ENCODE data around the gene MED27. TPM values are rescaled to one million over a fixed set of nuclear protein-coding genes. Genes with fewer than 3 reads are reported as not detected.

Gene MED27
- total and polyA plus RNA-seq, 9 of the 15 experiments (the other 6 are each of a cell fraction or from before 2014, with no cell fraction given) = 24.4 to 91.0 (median 36.1) TPM

DNA sequence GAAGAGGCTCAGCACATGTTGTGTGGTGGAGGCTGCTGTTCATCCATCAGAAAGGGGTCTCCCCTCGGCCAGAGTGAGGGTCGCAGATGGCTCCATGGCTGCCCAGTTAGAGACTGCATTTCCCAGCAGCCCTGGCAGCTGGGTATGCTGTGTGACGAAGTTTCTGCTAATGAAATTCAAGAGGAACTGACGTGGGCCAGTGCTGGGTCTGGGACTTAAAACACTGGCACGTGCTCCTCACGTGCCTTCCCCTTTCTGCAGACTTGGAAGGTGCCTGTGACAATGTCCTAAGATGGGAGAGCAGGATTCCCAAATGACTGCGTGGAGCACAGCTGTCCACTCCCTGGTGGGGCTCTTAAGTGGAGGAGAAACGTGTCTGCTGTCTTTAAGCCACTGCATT, 225.3 kb downstream of the MED27 start (continued):
- TF ChIP-seq JUN (IDR thresholded peaks at IDR 0.05; ENCODE audit: borderline replicate concordance, low read depth, low read length) (no peak), JUN (CRISPR knock-in tag; IDR thresholded peaks at IDR 0.05; ENCODE audit: borderline replicate concordance) (no peak), CTCF (IDR thresholded peaks at IDR 0.05 in 2 of 3, conservative IDR thresholded peaks at IDR 0.05 in 1 of 3; ENCODE audit: insufficient read depth in 2 of 3, low read depth in 1 of 3, low read length in 3 of 3) (no peak), HNRNPH1 (optimal IDR thresholded peaks at IDR 0.05; ENCODE audit: low read depth, low read length) (no peak), ZKSCAN3 (CRISPR knock-in tag; IDR thresholded peaks at IDR 0.05) (no peak), USF1 (CRISPR knock-in tag; IDR thresholded peaks at IDR 0.05) (0 out of 2 replicates have a peak, but pooled peaks have one; percentile 34)

- WGBS (ENCODE audit: insufficient coverage, low coverage, missing lambda C conversion rate) = 3% methylated on average over 7 of the region's 7 CpGs
- H3K4me2 ChIP-seq (ENCODE audit: insufficient read depth, low read length) = no peak overlapping the region
- H4K20me1 ChIP-seq (replicated peaks; ENCODE audit: control insufficient read depth, insufficient read depth, low read length) = 0 out of 2 replicates have a peak, but pooled peaks cover 2% of the 10 kb centered on the region
- no peak overlapping the region for H2AFZ ChIP-seq (ENCODE audit: low read depth, low read length)
- H3K4me3 ChIP-seq = no peak overlapping the region
- H3K27me3 ChIP-seq (ENCODE audit: control insufficient read depth in 2 of 2, insufficient read depth in 2 of 2, low read length in 2 of 2) = peaks cover 17 to 53% of the 10 kb centered on the region in 2 experiments
- CTCF ChIA-PET (ENCODE audit: low intra/inter-chr PET ratio) = no interaction called here
- ATAC-seq (no peak), FAIRE-seq (no peak), DNase-seq (ENCODE audit: extremely low read depth in 1 of 4, low spot score in 3 of 4) (no peak)
- H3K9me3 ChIP-seq (replicated peaks; ENCODE audit: control insufficient read depth, insufficient read depth, low read depth, low read length) = no peaks in the 10 kb centered on the region
- no peaks in the 10 kb centered on the region for H3K36me3 ChIP-seq (ENCODE audit: control insufficient read depth, insufficient read depth, low read length)
- no peak overlapping the region for H3K9ac ChIP-seq (ENCODE audit: insufficient read depth in 1 of 2, low read depth in 2 of 2, low read length in 2 of 2)
- no TSS peak for BruUV-seq (replicated peaks)
- no peaks in the 10 kb centered on the region for H3K9me1 ChIP-seq (ENCODE audit: control insufficient read depth, insufficient read depth, low read length)
- POLR2A ChIA-PET = interaction anchor here (1.0 kb wide), 1 partner anchor 9 kb away, joined by 3 read pairs; no protein-coding TSS in a partner anchor
- intact Hi-C loops (cut with micrococcal nuclease) = no loop called here
- H3K27ac ChIP-seq (ENCODE audit: extremely low read depth, low read depth, low read length) = no peak overlapping the region
- H3K4me1 ChIP-seq (replicated peaks in 1 of 2; ENCODE audit: control insufficient read depth in 2 of 2, insufficient read depth in 2 of 2, low read length in 2 of 2) = peaks cover 0 to 11% of the 10 kb centered on the region in 2 experiments; a peak in 3 of 5 replicates
- in situ Hi-C loops (cut with MboI) = no loop called here
- TF ChIP-seq NELFE (IDR thresholded peaks at IDR 0.05; ENCODE audit: insufficient read depth, insufficient read length) (no peak), NFE2L1 (tag; IDR thresholded peaks at IDR 0.05; ENCODE audit: borderline replicate concordance, low read depth) (no peak), POLR2AphosphoS2 (IDR thresholded peaks at IDR 0.05; ENCODE audit: low read length) (no peak), NFRKB (IDR thresholded peaks at IDR 0.05; ENCODE audit: low read depth) (no peak)
- H3K79me2 ChIP-seq (ENCODE audit: control insufficient read depth, insufficient read depth, low read length) = no peaks in the 10 kb centered on the region
These were observed 226.2 kb downstream of the MED27 start for GRCh38 chr9:131853434-131853833.

Measured in K562 (cell line).